Endothelial cell (in vitro differentiated cells): ENCODE results near the gene UBE2G2. TPM values are rescaled to one million over a fixed set of nuclear protein-coding genes. Genes with fewer than 3 reads are reported as not detected.

ENCODE experiments used
- total RNA-seq: library from RNA; stranded (reverse); fragmentation: NEBNext Ultra II Directional; extraction: Animal tissue kit (Norgen Biotek cat#: 25700); gene quantifications from one replicate; pipeline ENCODE4 v1.2.1, GENCODE V29; 2021; ENCODE audit not compliant: unreplicated experiment

UBE2G2 gene
- total RNA-seq, 1 donor from 2014 or later, result 49.6 TPM

Other genes with a start within 250 kb of the UBE2G2 start
- gene KRTAP10-3, start 243.0 kb downstream of the UBE2G2 start, total RNA-seq, result not detected
- not detected for gene KRTAP10-4, start 228.1 kb downstream of the UBE2G2 start, total RNA-seq
- gene KRTAP10-5, start 221.2 kb downstream of the UBE2G2 start, total RNA-seq, result not detected
- gene KRTAP10-6, start 209.3 kb downstream of the UBE2G2 start, total RNA-seq, result not detected
- gene KRTAP10-7, start 201.2 kb downstream of the UBE2G2 start, total RNA-seq, result not detected
- not detected for gene KRTAP10-8, start 189.7 kb downstream of the UBE2G2 start, total RNA-seq
- not detected for gene KRTAP10-9, start 174.7 kb downstream of the UBE2G2 start, total RNA-seq
- not detected for gene KRTAP10-10, start 164.5 kb downstream of the UBE2G2 start, total RNA-seq
- not detected for gene KRTAP10-11, start 155.4 kb downstream of the UBE2G2 start, total RNA-seq
- not detected for gene KRTAP12-4, start 147.2 kb downstream of the UBE2G2 start, total RNA-seq
- gene KRTAP12-3, start 143.9 kb downstream of the UBE2G2 start, total RNA-seq, result not detected
- gene KRTAP12-2, start 134.9 kb downstream of the UBE2G2 start, total RNA-seq, result not detected
- not detected for gene KRTAP12-1, start 119.7 kb downstream of the UBE2G2 start, total RNA-seq
- gene KRTAP10-12, start 104.6 kb downstream of the UBE2G2 start, total RNA-seq, result not detected
- gene TSPEAR, start 90.2 kb downstream of the UBE2G2 start, total RNA-seq, result not detected
- 69.0 TPM for gene SUMO3, start 16.2 kb upstream of the UBE2G2 start, total RNA-seq
- 223 TPM for gene PTTG1IP, start 71.9 kb upstream of the UBE2G2 start, total RNA-seq
- 21.3 TPM for gene ITGB2, start 119.1 kb upstream of the UBE2G2 start, total RNA-seq
- 13.7 TPM for gene SLX9, start 138.2 kb upstream of the UBE2G2 start, total RNA-seq